PFSK-1 (cell line): ENCODE data around the gene ERFL.

Experiments used
- FOXP2 ChIP-seq: optimal IDR thresholded peaks from 2 replicates; pipeline ENCODE3; 2011; ENCODE audit warnings: borderline replicate concordance, control low read depth, inconsistent platforms; ENCODE audit not compliant: insufficient read depth; ENCODE audit errors: extremely low read length, extremely low read depth
- POLR2AphosphoS5 ChIP-seq: IDR thresholded peaks from 2 replicates; pipeline ENCODE4 v1.6.1; 2012; ENCODE audit warnings: low read depth, mild to moderate bottlenecking, control low read depth, low read length, moderate library complexity
- SIN3A ChIP-seq: IDR thresholded peaks from 2 replicates; pipeline ENCODE4 v1.6.1; 2012; ENCODE audit warnings: mild to moderate bottlenecking, low read length, moderate library complexity, borderline replicate concordance; ENCODE audit not compliant: insufficient read depth
- TAF1 ChIP-seq: IDR thresholded peaks from 2 replicates; pipeline ENCODE4 v1.6.1; 2012; ENCODE audit warnings: low read length, control low read depth, borderline replicate concordance; ENCODE audit not compliant: insufficient read depth
- TF ChIP-seq, protein P1 (sequence below), 2 experiments: IDR thresholded peaks; 2 replicates each; pipeline versions ENCODE4 v1.6.1 to v1.8.0; 2011 to 2012; ENCODE audit warnings: low read depth in 2 of 2, low read length in 2 of 2, control low read depth in 1 of 2, inconsistent platforms in 1 of 2, mild to moderate bottlenecking in 1 of 2, moderate library complexity in 1 of 2; ENCODE audit not compliant: insufficient read depth in 1 of 2

ERFL gene

DNA sequence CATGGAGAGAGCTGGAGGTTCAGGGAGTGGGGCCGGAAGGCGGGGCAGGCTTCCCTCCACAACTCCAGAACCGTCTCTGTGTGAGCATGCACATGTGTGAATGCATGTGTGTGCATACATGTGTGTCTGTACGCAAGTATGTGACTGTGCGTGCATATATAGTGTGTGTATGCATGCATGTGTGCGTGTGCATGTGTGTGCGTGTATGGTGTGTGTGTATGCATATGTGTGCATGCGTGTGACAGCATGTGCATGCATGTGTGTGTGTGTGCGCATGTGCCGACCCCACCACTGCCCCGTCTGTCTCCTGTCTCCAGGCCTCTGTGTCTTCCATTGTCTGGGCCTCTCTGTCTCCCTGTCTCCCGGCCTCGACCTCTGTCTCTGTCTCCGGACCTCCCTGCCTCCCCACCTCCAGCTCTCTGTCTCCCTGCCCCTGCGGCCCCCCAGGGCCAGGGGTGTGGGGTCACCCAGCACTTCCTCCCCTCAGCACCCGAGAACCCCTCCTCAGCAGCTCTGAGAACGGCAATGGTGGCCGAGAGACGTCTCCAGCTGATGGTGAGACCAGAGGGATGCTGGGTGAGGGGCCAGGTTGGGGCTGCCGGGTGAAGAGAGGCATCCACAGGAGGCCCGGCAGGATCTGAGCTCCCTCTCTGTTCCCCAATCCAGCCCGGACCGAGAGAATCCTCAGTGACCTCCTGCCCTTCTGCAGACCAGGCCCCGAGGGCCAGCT is 22.8 kb downstream of the ERFL start:
- TF ChIP-seq POLR2AphosphoS5 (no peak), FOXP2 (no peak), SIN3A (no peak), TAF1 (no peak)
- TF ChIP-seq, protein P1, sequence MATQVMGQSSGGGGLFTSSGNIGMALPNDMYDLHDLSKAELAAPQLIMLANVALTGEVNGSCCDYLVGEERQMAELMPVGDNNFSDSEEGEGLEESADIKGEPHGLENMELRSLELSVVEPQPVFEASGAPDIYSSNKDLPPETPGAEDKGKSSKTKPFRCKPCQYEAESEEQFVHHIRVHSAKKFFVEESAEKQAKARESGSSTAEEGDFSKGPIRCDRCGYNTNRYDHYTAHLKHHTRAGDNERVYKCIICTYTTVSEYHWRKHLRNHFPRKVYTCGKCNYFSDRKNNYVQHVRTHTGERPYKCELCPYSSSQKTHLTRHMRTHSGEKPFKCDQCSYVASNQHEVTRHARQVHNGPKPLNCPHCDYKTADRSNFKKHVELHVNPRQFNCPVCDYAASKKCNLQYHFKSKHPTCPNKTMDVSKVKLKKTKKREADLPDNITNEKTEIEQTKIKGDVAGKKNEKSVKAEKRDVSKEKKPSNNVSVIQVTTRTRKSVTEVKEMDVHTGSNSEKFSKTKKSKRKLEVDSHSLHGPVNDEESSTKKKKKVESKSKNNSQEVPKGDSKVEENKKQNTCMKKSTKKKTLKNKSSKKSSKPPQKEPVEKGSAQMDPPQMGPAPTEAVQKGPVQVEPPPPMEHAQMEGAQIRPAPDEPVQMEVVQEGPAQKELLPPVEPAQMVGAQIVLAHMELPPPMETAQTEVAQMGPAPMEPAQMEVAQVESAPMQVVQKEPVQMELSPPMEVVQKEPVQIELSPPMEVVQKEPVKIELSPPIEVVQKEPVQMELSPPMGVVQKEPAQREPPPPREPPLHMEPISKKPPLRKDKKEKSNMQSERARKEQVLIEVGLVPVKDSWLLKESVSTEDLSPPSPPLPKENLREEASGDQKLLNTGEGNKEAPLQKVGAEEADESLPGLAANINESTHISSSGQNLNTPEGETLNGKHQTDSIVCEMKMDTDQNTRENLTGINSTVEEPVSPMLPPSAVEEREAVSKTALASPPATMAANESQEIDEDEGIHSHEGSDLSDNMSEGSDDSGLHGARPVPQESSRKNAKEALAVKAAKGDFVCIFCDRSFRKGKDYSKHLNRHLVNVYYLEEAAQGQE (IDR thresholded peaks at IDR 0.05; ENCODE audit: insufficient read depth in 1 of 2, low read depth in 2 of 2, low read length in 2 of 2): no peak

DNA sequence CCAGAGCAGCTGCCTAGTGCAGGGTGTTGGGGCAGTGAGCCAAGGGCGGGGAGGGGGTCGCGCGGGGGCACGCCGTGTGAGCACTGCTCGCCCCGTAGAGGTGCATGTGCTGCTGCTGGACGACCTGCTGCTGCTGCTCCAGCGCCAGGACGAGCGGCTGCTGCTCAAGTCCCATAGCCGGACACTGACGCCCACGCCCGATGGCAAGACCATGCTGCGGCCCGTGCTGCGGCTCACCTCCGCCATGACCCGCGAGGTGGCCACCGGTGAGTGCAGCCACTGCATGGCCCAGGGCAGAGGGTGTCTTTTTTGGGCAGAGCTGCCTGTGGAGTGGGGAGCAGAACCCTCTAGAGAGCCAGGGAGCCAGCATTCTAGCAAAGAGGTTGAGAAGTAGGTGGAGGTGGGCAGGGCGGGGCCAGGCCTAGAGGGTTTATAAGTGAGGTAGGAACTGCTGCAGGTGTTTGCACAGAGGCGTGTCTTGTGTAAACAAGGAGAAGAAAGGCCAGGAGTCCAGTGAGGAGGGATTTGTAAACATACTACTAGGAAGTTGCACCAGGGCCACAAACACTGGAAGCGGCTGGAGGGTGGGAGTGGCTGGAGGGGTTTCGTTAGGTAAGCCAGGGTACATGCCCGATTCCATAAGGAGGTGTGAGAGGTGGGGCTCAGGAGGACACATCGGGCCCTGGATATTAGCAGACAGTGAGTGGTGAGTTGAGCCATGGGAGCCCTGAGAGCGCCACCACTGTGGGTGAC is 24.0 kb downstream of the ERFL start:
- TF ChIP-seq SIN3A (no peak), FOXP2 (no peak), TAF1 (no peak), POLR2AphosphoS5 (no peak)
- TF ChIP-seq, protein P1 (IDR thresholded peaks at IDR 0.05; ENCODE audit: insufficient read depth in 1 of 2, low read depth in 2 of 2, low read length in 2 of 2): no peak

DNA sequence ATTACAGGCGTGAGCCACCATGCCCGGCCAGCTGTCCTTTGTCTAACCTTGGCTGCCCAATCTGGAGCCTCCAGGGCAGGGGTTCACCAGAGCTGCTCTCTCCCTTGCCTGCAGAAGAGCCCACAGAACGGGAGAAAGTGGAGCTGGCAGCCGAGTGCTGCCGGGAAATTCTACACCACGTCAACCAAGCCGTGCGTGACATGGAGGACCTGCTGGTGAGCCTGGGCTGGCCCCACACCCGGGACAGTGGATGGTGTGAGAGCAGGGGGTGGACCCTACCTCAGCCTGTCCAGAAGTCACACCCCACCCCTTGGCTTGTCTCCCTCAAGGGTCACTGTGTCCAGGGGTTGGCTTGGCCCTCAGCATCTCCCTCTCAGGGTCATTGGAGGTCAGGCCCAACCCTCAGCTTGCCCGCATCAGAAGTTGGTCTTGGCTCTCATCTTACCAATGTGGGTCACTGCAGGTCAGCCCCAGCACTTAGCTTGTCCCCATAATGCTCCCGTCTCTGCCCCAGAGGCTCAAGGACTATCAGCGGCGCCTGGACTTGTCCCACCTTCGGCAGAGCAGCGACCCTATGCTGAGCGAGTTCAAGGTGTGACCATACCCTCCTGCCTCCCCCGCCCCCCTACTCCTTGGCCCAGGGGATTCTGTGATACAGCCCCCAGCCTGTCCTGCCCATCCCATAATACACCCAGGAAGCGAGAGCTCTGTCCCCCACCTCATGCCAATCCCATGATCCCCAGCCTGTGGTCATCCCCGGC is 24.9 kb downstream of the ERFL start:
- TF ChIP-seq FOXP2: no peak
- TF ChIP-seq TAF1: no peak
- no peak for TF ChIP-seq POLR2AphosphoS5
- TF ChIP-seq SIN3A: no peak
- TF ChIP-seq, protein P1 (IDR thresholded peaks at IDR 0.05; ENCODE audit: insufficient read depth in 1 of 2, low read depth in 2 of 2, low read length in 2 of 2): no peak

DNA sequence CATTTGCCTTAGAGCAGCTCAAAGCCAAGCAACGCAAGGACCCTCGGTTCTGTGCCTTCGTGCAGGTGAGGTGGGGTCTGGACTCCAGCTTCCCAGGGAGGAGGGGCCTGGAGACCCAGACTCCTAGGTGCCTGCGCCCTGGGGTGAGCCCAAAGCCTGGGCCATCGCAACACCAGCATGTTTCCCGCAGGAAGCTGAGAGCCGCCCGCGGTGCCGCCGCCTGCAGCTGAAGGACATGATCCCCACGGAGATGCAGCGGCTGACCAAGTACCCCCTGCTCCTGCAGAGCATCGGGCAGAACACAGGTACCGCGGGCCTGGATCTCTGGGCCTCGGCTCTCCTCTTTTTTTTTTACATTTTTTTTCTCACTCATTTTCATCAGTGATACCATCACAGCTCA is 25.7 kb downstream of the ERFL start:
- TF ChIP-seq FOXP2 (no peak), SIN3A (no peak), POLR2AphosphoS5 (no peak), TAF1 (no peak)
- TF ChIP-seq, protein P1 (IDR thresholded peaks at IDR 0.05; ENCODE audit: insufficient read depth in 1 of 2, low read depth in 2 of 2, low read length in 2 of 2): no peak
